Activated T-cell treated with anti-CD3 and anti-CD28 coated beads, Interleukin-2, amount 50 U/mL, for 72 hours (primary cell): Measurements from ENCODE around the gene HIGD2B. TPM values are rescaled to one million over a fixed set of nuclear protein-coding genes. Genes with fewer than 3 reads are reported as not detected.
"Not testable (repeated sequence)": the region's sequence is repeated elsewhere in the genome, so short reads cannot be mapped to it uniquely, and the experiment has no call there.

Experiments
- ATAC-seq, 2 donors: fragments of 150-1000 bp; cut with Tn5 transposase; replicated peaks in 1 of 2; 2 replicates each; pipeline ENCODE4 v1.10.0; 2021; ENCODE audit warnings: moderate library complexity in 2 of 2, mild to moderate bottlenecking in 1 of 2
- DNase-seq, 2 donors: peaks; one replicate each; pipeline ENCODE4 v3.0.0; 2021 to 2022; ENCODE audit warnings: mixed read lengths in 1 of 2
- H3K27ac Mint-ChIP-seq: one replicate; pipeline ENCODE4 v1.8.0; 2022; ENCODE audit warnings: mild to moderate bottlenecking, moderate library complexity, mixed read lengths
- H3K27me3 Mint-ChIP-seq: one replicate; pipeline ENCODE4 v1.8.0; 2022; ENCODE audit warnings: low read depth, mixed read lengths
- H3K36me3 Mint-ChIP-seq, 2 donors: one replicate each; pipeline ENCODE4 v1.8.0; 2022; ENCODE audit warnings: mixed read lengths in 2 of 2, mild to moderate bottlenecking in 1 of 2; ENCODE audit not compliant: insufficient read depth in 2 of 2
- H3K4me1 Mint-ChIP-seq: one replicate; pipeline ENCODE4 v1.8.0; 2022; ENCODE audit warnings: low read depth, mixed read lengths
- H3K4me3 Mint-ChIP-seq, 2 donors: one replicate each; pipeline ENCODE4 v1.8.0; 2022; ENCODE audit warnings: mild to moderate bottlenecking in 2 of 2, mixed read lengths in 2 of 2, moderate library complexity in 2 of 2
- H3K9me3 Mint-ChIP-seq, 2 donors: one replicate each; pipeline ENCODE4 v1.8.0; 2022; ENCODE audit warnings: mixed read lengths in 2 of 2
- total RNA-seq, 2 donors: library from RNA; stranded (reverse); gene quantifications; one replicate each; pipeline ENCODE4 v1.2.3, GENCODE V29; 2022

HIGD2B gene
- total RNA-seq, 2 donors from 2014 or later: 0.22 to 0.30 TPM

- H3K4me1 Mint-ChIP-seq, H3K27me3 Mint-ChIP-seq, H3K9me3 Mint-ChIP-seq, H3K27ac Mint-ChIP-seq, ATAC-seq, H3K4me3 Mint-ChIP-seq, DNase-seq, H3K36me3 Mint-ChIP-seq: not testable (repeated sequence)
Measured at GRCh38 chr15:72708551-72709303, 22.7 kb upstream of the HIGD2B start.

- H3K4me3 Mint-ChIP-seq: no peak overlapping the region
- no peaks in the 10 kb centered on the region for H3K36me3 Mint-ChIP-seq
- peaks cover 5% of the 10 kb centered on the region for H3K4me1 Mint-ChIP-seq
- no peak for DNase-seq
- no peaks in the 10 kb centered on the region for H3K27me3 Mint-ChIP-seq
- ATAC-seq: no peak
- H3K27ac Mint-ChIP-seq: no peak overlapping the region
- no peaks in the 10 kb centered on the region for H3K9me3 Mint-ChIP-seq
Measured at GRCh38 chr15:72706266-72706665, 20.3 kb upstream of the HIGD2B start.

- Mint-ChIP-seq H3K27ac (no peak overlapping the region), H3K4me1 (peaks cover 9% of the 10 kb centered on the region), H3K4me3 (no peak overlapping the region), H3K27me3 (no peaks in the 10 kb centered on the region), H3K36me3 (peaks cover 0 to 3% of the 10 kb centered on the region in 2 donors), H3K9me3 (peaks cover 0 to 2% of the 10 kb centered on the region in 2 donors)
- ATAC-seq: no peak
- no peak for DNase-seq
Measured at GRCh38 chr15:72700076-72700475, 14.1 kb upstream of the HIGD2B start.

GRCh38 chr15:72698938-72699337, 13.0 kb upstream of the HIGD2B start:
- H3K4me3 Mint-ChIP-seq: no peak overlapping the region
- H3K27me3 Mint-ChIP-seq: no peaks in the 10 kb centered on the region
- H3K4me1 Mint-ChIP-seq: peaks cover 9% of the 10 kb centered on the region
- DNase-seq (no peak), ATAC-seq (no peak)
- H3K9me3 Mint-ChIP-seq: peaks cover 0 to 2% of the 10 kb centered on the region in 2 donors
- H3K36me3 Mint-ChIP-seq: peaks cover 0 to 3% of the 10 kb centered on the region in 2 donors
- H3K27ac Mint-ChIP-seq: no peak overlapping the region

- ATAC-seq (no peak), DNase-seq (no peak)
- Mint-ChIP-seq H3K4me1 (peaks cover 10% of the 10 kb centered on the region), H3K36me3 (peaks cover 0 to 7% of the 10 kb centered on the region in 2 donors), H3K27ac (no peak overlapping the region), H3K27me3 (no peaks in the 10 kb centered on the region), H3K9me3 (peaks cover 0 to 2% of the 10 kb centered on the region in 2 donors), H3K4me3 (no peak overlapping the region)
Measured at GRCh38 chr15:72690938-72691337, 5.0 kb upstream of the HIGD2B start.

GRCh38 chr15:72688697-72689096, 2.7 kb upstream of the HIGD2B start:
- H3K4me3 Mint-ChIP-seq: no peak overlapping the region
- DNase-seq (no peak), ATAC-seq (no peak)
- H3K9me3 Mint-ChIP-seq: no peaks in the 10 kb centered on the region
- H3K4me1 Mint-ChIP-seq: peaks cover 16% of the 10 kb centered on the region
- H3K27me3 Mint-ChIP-seq: no peaks in the 10 kb centered on the region
- H3K36me3 Mint-ChIP-seq: peaks cover 0 to 4% of the 10 kb centered on the region in 2 donors
- H3K27ac Mint-ChIP-seq: no peak overlapping the region

- H3K9me3 Mint-ChIP-seq: no peaks in the 10 kb centered on the region
- peak overlapping the region; percentile 97 for H3K4me3 Mint-ChIP-seq
- no peak for DNase-seq
- no peak for ATAC-seq
- peaks cover 23% of the 10 kb centered on the region for H3K4me1 Mint-ChIP-seq
- no peaks in the 10 kb centered on the region for H3K36me3 Mint-ChIP-seq
- H3K27ac Mint-ChIP-seq: peak overlapping the region; percentile 94
- H3K27me3 Mint-ChIP-seq: no peaks in the 10 kb centered on the region
Measured at GRCh38 chr15:72685301-72685924, 569 bp downstream of the HIGD2B start.

- no peaks in the 10 kb centered on the region for H3K36me3 Mint-ChIP-seq
- DNase-seq: no peak
- no peak for ATAC-seq
- peaks cover 18% of the 10 kb centered on the region for H3K4me1 Mint-ChIP-seq
- H3K27me3 Mint-ChIP-seq: no peaks in the 10 kb centered on the region
- no peak overlapping the region for H3K4me3 Mint-ChIP-seq
- H3K9me3 Mint-ChIP-seq: no peaks in the 10 kb centered on the region
- no peak overlapping the region for H3K27ac Mint-ChIP-seq
Measured at GRCh38 chr15:72682772-72683171, 3.2 kb downstream of the HIGD2B start.

- ATAC-seq (no peak), DNase-seq (no peak)
- peaks cover 13% of the 10 kb centered on the region for H3K4me1 Mint-ChIP-seq
- no peak overlapping the region for H3K4me3 Mint-ChIP-seq
- H3K9me3 Mint-ChIP-seq: no peaks in the 10 kb centered on the region
- no peaks in the 10 kb centered on the region for H3K27me3 Mint-ChIP-seq
- no peaks in the 10 kb centered on the region for H3K36me3 Mint-ChIP-seq
- no peak overlapping the region for H3K27ac Mint-ChIP-seq
Measured at GRCh38 chr15:72680931-72681330, 5.1 kb downstream of the HIGD2B start.

GRCh38 chr15:72676838-72677237, 9.1 kb downstream of the HIGD2B start:
- H3K36me3 Mint-ChIP-seq: no peaks in the 10 kb centered on the region

GRCh38 chr15:72671525-72671924, 14.5 kb downstream of the HIGD2B start:
- H3K27ac Mint-ChIP-seq: no peak overlapping the region
- ATAC-seq: no peak
- DNase-seq: no peak

More at GRCh38 chr15:72676838-72677237, 9.1 kb downstream of the HIGD2B start:
- Mint-ChIP-seq H3K27me3 (peaks cover 6% of the 10 kb centered on the region), H3K9me3 (no peaks in the 10 kb centered on the region), H3K4me1 (no peaks in the 10 kb centered on the region), H3K4me3 (no peak overlapping the region), H3K27ac (no peak overlapping the region)
- ATAC-seq (no peak), DNase-seq (no peak)

GRCh38 chr15:72670656-72671352, 15.2 kb downstream of the HIGD2B start:
- ATAC-seq: peak; percentile 97
- not testable (repeated sequence) for H3K36me3 Mint-ChIP-seq, H3K4me1 Mint-ChIP-seq, H3K9me3 Mint-ChIP-seq, H3K27ac Mint-ChIP-seq
- peak overlapping the region; percentile 58 to 87 for H3K4me3 Mint-ChIP-seq
- DNase-seq: peak; percentile 77 to 84
- H3K27me3 Mint-ChIP-seq: peaks cover 16% of the 10 kb centered on the region

More at GRCh38 chr15:72671525-72671924, 14.5 kb downstream of the HIGD2B start:
- Mint-ChIP-seq H3K27me3 (peaks cover 16% of the 10 kb centered on the region), H3K4me1 (peaks cover 6% of the 10 kb centered on the region), H3K9me3 (no peaks in the 10 kb centered on the region), H3K36me3 (no peaks in the 10 kb centered on the region), H3K4me3 (no peak overlapping the region)

GRCh38 chr15:72669803-72670202, 16.2 kb downstream of the HIGD2B start:
- not testable (repeated sequence) for H3K9me3 Mint-ChIP-seq, H3K4me3 Mint-ChIP-seq, H3K4me1 Mint-ChIP-seq, H3K27ac Mint-ChIP-seq, DNase-seq, ATAC-seq, H3K36me3 Mint-ChIP-seq
- peaks cover 16% of the 10 kb centered on the region for H3K27me3 Mint-ChIP-seq
